ENCODE results near the gene LRRN3.
"Not testable (repeated sequence)": the region's sequence is repeated elsewhere in the genome, so short reads cannot be mapped to it uniquely, and the experiment has no call there.

LRRN3 gene

DNA sequence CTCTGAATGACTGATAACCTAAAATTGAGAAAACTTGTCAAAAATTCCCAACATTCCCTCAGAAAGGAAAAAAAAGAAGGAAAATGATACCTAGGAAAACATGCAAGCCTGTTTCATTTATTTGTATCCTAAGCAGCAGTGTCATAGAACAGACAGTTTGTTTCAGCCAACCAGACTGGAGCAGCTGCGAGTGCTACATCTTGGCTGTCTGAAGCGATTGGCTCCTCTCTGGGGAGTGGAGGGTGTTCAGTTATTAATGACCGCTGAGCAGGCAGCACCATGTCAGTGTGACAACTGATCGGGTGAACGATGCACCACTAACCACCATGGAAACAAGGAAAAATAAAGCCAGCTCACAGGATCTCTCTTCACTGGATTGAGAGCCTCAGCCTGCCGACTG, at the start of gene LRRN3:
Gene LRRN3 (plus strand): TSS at position 282 of the 400 bp plus-strand sequence. CDS start 31,646 bp downstream, outside the sequence.
- no peak for DNase-seq (ENCODE audit: low read depth)

DNA sequence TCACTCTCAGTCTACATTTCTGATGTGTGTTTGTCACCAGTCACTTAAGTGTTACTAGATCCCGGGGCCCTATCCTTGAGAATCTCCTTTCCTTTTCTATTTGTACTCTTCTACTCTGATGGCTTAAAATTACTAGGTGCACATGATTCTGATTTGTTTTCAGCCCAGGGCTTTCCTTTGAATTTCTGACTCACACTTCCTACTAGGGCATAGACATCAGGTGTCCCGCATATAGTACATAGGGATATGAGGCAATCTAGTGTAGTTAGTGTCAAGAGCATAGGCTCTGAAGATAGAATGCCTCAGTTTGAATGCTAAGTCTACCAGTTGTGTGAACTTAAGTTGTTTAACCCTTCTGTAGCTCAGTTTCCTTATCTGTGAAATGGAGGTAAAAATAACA, 49.4 kb upstream of the LRRN3 start:
- no peak for DNase-seq (ENCODE audit: low read depth)

DNA sequence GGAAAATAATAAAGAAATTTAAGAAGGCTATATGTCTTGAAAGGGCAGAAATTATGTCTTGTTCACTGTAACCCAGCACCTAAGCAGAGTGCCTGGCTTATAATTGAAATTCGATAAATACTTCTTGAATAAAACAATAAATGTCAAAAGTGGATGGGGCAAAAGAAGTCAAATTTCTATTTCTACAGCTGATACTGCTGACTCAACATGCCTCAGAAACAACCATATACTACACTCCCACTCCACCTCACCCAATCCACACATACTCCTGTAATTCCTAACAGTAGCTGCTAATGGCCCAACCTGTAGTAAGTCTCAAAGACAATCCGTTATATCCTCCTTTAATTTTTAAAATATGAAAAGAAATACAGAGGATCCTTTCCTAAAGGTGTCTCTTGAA, 48.1 kb upstream of the LRRN3 start:
- DNase-seq (ENCODE audit: low read depth), result no peak

DNA sequence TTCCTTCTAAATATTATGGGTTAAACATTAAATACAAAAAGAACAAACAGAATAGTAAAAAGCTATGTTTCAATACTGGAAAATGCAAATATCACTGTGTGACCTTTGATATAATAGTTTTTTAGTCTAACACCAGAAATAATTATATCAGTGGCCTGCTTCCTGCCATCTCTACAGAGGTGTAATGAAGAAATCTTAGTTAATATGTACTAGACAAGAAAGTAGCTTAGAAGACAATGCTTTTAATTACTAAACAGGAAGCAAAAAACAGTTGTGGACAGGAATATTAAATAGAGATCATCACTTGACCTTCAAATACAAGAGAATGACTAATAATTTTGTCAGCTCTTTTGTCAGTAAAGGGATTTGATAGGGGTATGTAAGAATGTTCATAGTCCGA, 47.4 kb upstream of the LRRN3 start:
- DNase-seq (ENCODE audit: low read depth), result no peak

DNA sequence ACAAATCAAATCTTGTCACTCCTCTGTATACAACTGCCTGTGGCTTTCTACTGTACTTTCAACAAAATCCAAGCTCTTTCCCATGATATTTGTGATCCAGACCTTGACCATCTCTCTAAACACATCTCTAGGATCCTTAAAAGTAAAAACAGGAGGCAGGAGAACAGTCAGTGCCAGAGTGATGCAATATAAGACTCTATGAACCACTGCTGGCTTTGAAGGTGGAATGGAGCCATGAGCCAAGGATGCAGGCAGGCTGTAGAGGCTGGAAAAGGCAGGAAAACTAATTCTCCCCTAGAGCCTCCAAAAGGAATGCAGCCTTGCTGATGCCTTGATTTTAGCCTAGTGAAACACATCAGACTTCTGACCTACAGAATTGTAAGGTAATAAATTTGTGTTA, 45.5 kb upstream of the LRRN3 start:
- no peak for DNase-seq (ENCODE audit: low read depth)

DNA sequence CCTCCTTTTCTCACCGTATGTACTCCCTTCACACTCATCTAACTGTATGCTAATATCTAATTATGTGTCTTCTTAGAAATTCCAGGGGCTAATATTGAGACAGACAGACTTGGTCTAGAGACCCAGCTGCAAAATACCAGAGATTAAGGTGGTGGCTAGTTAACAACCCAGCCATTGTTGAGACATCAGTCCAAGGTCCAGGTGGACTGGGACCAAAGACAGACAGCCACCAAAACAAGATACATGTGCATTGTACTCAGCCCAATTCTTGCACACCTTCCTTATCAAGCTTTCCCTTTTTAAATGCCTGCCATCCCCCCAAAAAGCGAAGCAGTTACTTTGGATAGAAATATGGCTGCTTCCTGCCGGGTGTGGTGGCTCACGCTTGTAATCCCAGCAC, 43.3 kb upstream of the LRRN3 start:
- DNase-seq (ENCODE audit: low read depth), result no peak

DNA sequence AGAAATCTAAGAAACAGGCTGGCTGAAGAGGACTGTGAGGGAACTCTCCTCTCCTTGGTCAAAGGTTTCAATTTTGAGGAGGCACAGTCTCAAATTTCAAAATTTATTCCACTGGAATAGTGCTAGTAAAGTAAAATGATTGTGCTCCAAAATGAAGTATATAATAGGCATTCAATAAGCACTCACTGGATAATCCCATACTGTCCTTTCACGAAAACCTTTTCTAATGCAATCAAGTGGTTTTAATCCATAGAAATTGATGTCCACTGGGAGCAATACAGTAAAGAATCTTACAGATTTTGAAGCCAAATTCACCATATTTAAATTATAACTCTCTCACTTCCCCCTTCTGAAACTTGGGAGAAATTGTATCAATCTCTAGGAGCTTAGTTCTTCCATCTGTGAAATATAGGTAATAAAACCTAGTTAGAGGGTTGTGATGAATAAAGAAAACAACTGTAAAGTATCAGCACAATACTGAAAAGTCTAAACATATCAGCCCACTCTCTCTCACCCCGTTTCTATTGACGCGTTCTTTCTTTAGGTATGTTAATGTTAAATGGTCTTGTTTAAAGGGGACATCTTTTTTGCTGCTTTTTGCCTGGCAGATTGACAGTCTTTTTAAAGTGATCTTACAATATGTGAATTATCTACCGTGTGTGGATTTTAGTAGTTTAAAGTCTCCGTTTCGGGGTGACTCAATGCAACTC, 40.8 kb upstream of the LRRN3 start:
- no peak for DNase-seq (ENCODE audit: low read depth)

DNA sequence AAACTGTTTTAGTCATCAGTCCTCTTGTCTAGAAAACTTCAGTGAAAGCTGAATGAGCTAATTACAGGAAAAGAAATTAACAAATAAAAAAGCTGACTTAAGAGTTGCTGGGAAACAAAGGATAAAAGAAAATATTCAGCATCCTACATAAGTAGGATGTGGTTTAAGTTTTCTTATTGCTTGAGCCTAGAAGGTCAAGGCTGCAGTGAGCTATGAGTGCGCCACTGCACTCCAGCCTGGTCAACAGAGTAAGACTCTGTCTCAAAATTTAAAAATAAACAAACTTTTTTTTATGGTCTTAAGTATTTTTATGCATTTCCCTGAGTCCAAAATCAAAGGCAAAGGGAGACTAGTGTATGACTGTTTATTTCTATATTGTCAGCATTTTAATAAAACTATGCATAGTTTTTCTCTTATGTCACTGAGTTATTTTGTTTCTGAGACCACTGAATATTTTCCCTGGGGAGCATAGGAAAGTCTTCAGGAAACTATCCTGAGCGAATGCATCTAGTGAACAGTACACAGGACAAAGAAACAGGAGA, 40.0 kb upstream of the LRRN3 start:
- no peak for DNase-seq (ENCODE audit: low read depth)

DNA sequence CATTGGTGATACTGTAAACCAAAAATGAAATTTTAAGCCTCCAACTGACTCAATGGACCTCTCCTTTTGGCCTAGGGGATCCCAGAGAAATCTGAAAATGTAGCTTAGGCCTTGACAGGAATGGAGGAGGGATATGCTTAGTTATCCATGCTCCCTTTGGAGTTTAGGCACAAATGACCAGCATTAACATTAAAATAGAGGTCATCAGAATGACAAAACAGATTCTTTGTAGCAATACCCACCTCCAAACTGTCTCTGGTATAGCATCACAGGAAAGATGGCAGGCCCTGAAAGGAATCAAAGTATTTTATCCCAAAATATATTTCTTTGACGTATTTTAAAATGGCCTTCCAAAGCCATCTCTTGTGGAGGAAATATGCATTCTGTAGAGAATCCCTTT, 39.1 kb upstream of the LRRN3 start:
- DNase-seq (ENCODE audit: low read depth), result no peak

DNA sequence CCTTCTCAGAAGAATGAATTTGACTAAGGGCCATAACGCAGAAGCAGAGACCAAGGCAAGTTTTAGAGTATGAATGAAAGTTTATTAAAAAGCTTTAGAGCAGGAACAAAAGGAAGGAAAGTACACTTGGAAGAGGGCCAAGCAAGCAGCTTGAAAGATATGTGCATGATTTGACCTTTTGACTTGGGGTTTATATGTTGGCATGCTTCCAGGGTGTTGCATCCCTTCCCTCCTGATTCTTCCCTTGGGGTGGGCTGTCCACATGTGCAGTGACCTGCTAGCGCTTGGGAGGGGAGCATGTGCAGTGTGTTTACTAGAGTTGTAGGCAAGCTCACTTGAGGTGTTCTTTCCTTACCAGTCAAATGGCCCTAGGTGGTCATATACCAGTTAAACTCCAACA, 37.9 kb upstream of the LRRN3 start:
- DNase-seq (ENCODE audit: low read depth), result no peak

DNA sequence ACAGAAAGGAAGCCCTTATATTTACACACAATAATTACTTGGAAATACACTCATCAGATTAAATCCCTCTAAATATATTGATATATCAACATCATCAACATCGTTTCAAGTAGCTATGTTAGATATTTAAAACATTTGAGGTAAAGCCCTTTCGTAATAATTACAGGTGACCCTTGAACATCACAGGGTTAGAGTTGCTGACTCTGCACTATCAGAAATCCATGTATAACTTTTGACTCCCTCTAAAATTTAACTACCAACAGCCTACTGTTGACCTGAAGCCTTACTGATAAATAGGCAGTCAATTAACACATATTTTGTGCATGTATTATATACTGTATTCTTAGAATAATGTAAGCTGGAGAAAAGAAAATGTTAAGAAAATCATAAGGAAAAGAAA, 34.6 kb upstream of the LRRN3 start:
- no peak for DNase-seq (ENCODE audit: low read depth)

DNA sequence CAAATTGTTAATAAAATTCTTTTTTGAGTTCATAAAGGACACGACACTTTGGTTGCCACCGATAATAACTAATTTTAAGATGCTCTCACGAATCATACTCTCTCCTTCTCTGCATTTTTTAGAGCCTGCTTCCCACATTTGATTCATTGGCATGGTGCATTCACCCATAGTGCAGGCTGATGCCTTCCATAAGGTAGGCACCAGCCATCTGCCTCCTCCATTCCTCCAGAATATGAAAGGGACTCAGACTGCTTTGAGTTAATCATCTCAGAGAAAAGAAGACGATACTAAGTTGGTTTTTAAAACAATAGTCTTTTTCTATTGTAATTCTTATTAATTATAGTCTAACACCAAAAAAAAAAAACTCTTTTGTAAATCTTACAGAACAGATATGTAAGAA, 33.9 kb upstream of the LRRN3 start:
- no peak for DNase-seq (ENCODE audit: low read depth)

DNA sequence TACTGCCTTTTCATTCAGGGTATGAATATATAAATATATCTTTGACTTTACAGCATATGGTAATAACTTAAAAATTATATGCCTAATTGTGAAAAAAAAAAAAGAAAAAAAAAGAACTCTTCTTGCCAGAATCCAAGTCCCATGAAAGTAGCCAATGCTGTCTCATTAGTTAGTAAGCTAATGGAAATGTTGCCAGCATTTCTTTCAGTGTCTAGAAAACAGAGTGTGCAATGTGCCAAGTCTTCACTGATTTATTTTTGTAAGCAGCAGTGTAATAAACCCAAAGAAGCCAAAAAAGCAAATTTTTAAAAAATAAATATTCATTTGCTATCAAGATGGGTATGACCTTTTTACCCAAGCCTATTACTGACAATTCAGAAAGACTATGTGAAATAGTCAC, 31.1 kb upstream of the LRRN3 start:
- DNase-seq (ENCODE audit: low read depth), result no peak

DNA sequence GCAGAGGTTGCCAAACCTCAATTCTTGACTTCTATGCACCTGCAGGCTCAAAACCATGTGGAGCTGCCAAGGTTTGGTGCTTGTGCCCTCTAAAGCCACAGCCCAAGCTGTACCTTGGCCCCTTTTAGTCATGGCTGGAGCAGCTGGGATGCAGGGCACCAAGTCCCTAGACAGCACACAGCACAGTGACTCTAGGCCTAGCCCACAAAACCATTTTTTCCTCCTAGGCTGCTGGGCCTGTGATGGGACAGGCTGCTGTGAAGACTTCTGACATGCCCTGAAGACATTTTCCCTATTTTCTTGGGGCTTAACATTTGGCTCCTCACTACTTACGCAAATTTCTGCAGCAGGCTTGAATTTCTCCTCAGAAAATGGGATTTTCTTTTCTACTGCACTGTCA, 27.8 kb upstream of the LRRN3 start:
- DNase-seq (ENCODE audit: low read depth), result no peak

DNA sequence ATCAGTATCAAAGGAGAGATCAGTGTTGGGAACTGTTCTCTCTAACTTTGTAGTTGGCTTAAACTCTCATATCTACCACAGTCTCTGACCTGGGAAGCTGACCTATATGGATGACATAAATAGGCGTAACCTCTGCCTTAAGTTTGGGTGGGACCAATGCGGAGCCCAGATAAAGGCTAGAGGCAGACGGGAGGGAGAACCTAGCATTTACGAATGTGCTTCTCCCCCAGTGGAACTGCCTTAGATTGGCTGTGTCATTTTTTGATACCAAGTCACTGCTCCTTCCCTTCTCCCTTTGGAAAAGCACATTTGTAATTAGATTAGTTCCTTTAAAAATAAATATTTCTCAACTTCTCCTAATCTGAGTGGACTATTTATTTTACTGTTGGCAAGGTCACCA, 23.7 kb upstream of the LRRN3 start:
- DNase-seq (ENCODE audit: low read depth), result no peak

DNA sequence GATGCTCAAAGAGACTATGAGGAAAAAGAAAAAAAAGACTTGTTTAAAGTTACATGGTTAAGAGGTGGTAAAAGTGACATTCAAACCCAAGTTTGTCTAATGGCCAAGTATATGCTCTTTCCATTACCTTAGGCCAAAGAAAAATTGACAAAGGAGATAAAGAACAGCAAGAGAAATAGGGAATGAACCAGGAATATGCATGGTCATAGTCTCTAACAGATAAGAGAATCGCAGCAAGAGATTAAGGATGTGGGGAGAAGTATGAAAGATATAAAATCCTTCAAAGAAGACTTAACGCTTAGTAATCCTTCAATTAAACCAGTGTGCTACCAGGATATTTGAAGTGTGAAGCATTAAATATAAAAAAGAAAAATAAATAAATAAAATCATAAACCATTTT, 23.2 kb upstream of the LRRN3 start:
- DNase-seq (ENCODE audit: low read depth), result no peak

DNA sequence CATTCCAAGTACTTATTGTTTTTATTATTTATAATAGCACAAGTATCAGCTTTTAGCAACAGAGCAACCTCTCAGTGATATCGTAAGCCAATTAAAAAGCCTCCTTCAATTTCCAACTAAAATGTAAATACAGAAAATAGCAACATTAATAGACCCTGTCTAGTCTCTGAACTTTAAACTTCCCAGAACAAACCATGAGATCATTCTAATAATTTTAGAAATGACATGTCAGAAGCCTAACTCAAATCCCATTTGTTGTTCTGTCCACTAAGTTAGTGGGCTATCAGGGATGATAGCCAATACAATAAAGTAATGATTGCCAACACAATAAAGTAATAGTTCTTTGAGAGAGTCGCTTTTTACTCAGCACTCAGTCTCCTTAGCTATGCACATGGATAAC, 22.3 kb upstream of the LRRN3 start:
- no peak for DNase-seq (ENCODE audit: low read depth)

DNA sequence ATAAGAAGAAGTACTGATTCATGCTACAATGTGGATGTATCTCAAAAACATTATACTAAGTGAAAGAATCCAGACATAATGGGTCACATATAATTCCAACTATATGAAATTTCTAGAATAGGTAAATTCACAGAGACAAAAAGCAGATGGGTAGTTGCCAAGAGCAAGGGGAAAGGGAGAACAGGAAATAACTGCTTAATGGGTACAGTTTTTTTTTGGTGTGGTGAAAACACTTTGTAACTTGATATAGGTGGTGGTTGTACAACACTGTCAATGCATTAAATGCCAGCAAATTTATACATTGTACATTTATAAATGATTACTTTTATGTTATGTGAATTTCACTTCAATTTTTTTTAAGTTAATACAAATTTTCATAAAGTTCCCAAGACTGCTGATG, 19.4 kb upstream of the LRRN3 start:
- no peak for DNase-seq (ENCODE audit: low read depth)

DNA sequence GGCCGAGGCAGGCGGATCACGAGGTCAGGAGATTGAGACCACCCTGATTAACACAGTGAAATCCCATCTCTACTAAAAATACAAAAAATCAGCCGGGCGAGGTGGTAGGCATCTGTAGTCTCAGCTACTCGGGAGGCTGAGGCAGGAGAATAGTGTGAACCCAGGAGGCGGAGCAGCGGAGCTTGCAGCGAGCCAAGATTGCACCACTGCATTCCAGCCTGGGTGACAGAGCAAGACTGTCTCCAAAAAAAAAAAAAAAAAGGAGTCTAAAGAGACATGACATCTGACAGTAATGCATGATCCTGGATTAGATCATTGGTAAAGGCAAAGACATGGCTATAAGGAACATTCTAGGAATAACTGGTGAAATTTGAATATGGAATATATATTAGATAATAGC, 18.3 kb upstream of the LRRN3 start:
- DNase-seq (ENCODE audit: low read depth), result not testable (repeated sequence)

DNA sequence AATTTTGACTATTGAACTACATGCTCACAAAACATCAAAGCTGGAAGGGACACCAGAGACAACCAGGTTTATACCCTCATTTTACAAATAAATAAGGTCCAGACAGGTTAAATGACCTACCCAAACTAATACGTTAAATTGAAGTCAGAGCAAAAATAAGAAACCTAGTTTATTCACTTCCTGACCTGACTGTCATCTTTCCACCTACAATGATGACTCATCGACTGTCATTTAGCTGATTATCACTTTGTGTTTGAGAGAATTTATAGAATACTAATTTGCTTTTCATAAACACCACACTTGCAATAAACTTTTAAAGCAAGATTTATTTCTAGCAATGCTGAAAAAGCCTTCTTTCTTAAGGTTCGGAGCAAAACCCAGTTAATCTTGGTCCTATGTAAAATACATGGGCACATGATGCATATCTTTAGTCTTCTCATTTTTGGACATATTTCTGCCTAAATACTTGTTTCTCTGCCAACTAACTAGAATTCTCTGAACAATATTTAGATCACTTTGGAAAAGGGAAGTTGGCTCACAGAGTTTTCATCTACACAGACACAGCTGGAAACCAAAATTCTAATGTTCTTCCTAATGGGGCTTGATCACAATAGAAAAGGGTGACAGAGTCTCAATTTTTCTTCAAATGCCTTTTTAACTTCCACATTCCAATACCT, 16.7 kb upstream of the LRRN3 start:
- DNase-seq (ENCODE audit: low read depth), result no peak

DNA sequence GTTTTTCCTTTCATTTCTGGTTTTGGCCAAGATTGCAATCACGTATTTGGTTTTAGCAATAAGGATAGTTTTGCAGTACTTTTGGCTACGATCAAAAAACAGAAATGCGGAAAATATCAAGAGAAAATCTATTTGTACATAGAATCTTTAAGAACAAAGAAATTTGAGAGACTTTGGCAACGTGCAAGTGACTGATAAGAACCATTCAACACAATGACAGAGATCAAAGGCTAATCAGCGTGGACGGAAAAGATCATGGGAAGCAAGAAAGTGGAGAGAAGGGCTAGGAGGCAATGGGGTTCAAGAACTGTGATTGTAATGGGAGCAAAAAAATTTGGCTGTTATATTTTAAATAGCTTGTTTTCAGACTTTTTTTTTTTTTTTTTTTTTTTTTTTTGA, 16.2 kb upstream of the LRRN3 start:
- no peak for DNase-seq (ENCODE audit: low read depth)

DNA sequence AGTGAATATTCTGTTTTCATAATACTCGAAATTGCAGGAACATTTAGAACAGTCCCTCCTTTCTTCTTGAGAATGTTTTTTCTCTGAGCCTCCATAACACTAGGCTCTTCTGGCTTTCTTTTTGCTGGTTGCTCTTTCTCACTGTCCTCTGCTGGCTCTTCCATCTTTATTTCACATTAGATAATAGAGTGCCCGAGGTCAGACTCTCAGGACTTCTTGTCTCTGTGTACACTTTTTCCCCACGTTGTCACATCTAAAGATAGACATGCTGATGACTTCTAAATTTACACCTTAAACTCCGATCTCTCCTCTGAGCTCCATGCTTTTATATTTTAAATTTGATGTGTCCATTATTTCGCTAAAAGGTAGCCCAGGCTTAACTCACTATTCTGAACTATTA, 15.4 kb upstream of the LRRN3 start:
- DNase-seq (ENCODE audit: low read depth), result no peak

DNA sequence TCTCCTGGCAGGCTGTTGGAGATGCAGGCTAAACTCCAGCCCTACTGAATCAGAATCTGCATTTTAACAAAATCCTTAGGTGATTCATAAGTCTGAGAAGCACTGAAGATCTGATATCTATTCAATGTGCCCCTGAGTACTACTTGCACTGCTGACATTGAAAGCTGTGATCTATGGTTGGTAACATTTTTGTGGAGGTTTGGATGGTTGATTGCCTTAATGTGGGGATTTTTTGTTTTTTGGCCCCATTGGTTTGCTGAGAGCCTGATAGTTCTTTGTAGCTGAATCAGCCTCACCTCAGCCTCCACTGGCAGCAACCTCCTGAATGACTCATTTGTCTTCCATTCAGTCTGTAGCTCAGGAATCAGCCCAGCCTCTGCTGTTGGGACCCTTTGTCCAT, 14.7 kb upstream of the LRRN3 start:
- DNase-seq (ENCODE audit: low read depth), result no peak

DNA sequence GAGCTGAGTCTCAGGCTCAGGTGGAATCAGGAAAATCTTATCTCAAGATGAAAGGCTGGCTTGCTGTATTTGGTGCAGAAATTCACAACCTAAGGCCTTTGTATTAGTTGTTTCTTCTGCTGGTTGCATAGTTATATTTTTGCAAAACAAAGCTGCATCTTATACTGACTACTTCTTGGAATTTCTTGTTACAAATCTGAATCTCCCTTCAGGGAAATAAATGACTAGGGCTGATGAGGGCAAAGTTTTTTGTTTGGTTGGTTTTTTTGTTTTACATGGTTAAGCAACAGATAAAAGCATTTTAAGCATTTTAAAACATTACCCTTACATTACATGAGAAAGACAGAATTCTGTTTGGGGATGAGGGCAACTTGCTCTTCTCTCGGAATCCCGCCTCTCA, 13.9 kb upstream of the LRRN3 start:
- no peak for DNase-seq (ENCODE audit: low read depth)
